ENCODE results near the gene MYBPH. TPM values are rescaled to one million over a fixed set of nuclear protein-coding genes. Genes with fewer than 3 reads are reported as not detected.

Gene MYBPH
- total RNA-seq, 1 experiment from 2014 or later = not detected

DNA sequence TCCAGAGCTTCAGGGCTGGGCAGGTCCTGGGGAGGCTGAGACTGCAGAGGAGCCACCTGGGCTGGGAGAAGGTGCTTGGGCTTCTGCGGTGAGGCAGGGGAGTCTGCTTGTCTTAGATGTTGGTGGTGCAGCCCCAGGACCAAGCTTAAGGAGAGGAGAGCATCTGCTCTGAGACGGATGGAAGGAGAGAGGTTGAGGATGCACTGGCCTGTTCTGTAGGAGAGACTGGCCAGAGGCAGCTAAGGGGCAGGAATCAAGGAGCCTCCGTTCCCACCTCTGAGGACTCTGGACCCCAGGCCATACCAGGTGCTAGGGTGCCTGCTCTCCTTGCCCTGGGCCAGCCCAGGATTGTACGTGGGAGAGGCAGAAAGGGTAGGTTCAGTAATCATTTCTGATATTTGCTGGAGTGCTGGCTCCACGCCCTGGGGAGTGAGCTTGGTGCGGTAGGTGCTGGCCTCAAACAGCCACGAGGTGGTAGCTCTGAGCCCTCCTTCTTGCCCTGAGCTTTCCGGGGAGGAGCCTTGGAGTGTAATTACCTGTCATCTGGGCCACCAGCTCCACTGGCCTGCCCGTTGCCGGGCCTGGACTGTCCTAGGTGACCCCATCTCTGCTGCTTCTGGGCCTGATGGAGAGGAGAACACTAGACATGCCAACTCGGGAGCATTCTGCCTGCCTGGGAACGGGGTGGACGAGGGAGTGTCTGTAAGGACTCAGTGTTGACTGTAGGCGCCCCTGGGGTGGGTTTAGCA lies 9.3 kb downstream of the MYBPH start:
- H3K27ac Mint-ChIP-seq = no peak overlapping the region
- H3K4me1 ChIP-seq (ENCODE audit: insufficient read depth, low read length) = no peaks in the 10 kb centered on the region
- no CpG with 5 or more reads among the region's 14 CpGs for WGBS (ENCODE audit: extremely low coverage, insufficient read length, low lambda C conversion rate)

More for the DNA sequence above, 9.3 kb downstream of the MYBPH start:
- Mint-ChIP-seq H3K4me1 (peaks cover 3 to 6% of the 10 kb centered on the region in 2 experiments; a peak in 3 of 4 replicates), H3K9me3 (no peaks in the 10 kb centered on the region), H3K27me3 (ENCODE audit: low read depth) (peaks cover 16% of the 10 kb centered on the region), H3K36me3 (ENCODE audit: insufficient read depth in 1 of 3, low read depth in 3 of 3) (no peaks in the 10 kb centered on the region), H3K4me3 (no peak overlapping the region)
- H4K5ac ChIP-seq (ENCODE audit: insufficient read length, low read depth, low read length) = no peak overlapping the region
- no peak overlapping the region for H3T11ph ChIP-seq (ENCODE audit: low read length)
- H3K9ac ChIP-seq (ENCODE audit: extremely low read depth, insufficient read length, low read length) = no peak overlapping the region
- peak; percentile 40 for TF ChIP-seq CTCF (conservative IDR thresholded peaks at IDR 0.05)
- no peak overlapping the region for H3K14ac ChIP-seq (ENCODE audit: insufficient read depth, low read length)
- H2BK20ac ChIP-seq (ENCODE audit: low read depth, low read length, poor library complexity, severe bottlenecking) = no peak overlapping the region
- H3K23me2 ChIP-seq (ENCODE audit: insufficient read length, low read depth, low read length, poor library complexity, severe bottlenecking) = no peaks in the 10 kb centered on the region
- no peak overlapping the region for H2BK5ac ChIP-seq (ENCODE audit: insufficient read length, low read length)
- no peak overlapping the region for H2BK120ac ChIP-seq (ENCODE audit: low read depth, low read length, poor library complexity, severe bottlenecking)
- H2AFZ ChIP-seq (ENCODE audit: low read length) = no peak overlapping the region
- no peak overlapping the region for H3K18ac ChIP-seq (ENCODE audit: insufficient read length, low read depth, low read length)
- no peaks in the 10 kb centered on the region for H3K79me2 ChIP-seq (ENCODE audit: insufficient read depth, low read length)
- no peaks in the 10 kb centered on the region for H3K27me3 ChIP-seq (ENCODE audit: insufficient read depth, low read length)
- H2BK15ac ChIP-seq (ENCODE audit: low read depth, low read length) = no peak overlapping the region
- DNase-seq = peak; percentile 46
- H2AK5ac ChIP-seq (ENCODE audit: insufficient read length, low read length) = no peak overlapping the region
- no peak overlapping the region for H3K23ac ChIP-seq (ENCODE audit: insufficient read length, low read depth, low read length)
- H3K4me2 ChIP-seq (ENCODE audit: insufficient read depth, insufficient read length, low read length) = no peak overlapping the region
- no peak overlapping the region for H3K27ac ChIP-seq (ENCODE audit: insufficient read length, low read depth, low read length)
- H3K9me3 ChIP-seq (ENCODE audit: control insufficient read depth, low read depth, low read length) = no peaks in the 10 kb centered on the region
- H3K56ac ChIP-seq (ENCODE audit: insufficient read length, low read depth, low read length) = no peak overlapping the region
- no peak overlapping the region for H4K8ac ChIP-seq (replicated peaks; ENCODE audit: insufficient read length, low read depth, low read length)
- no peaks in the 10 kb centered on the region for H3K79me1 ChIP-seq (ENCODE audit: insufficient read depth, low read depth, low read length, poor library complexity, severe bottlenecking)
- no peak overlapping the region for H3K4ac ChIP-seq (ENCODE audit: low read depth, low read length)
- H4K91ac ChIP-seq (ENCODE audit: insufficient read length, low read depth, low read length) = no peak overlapping the region
- H4K20me1 ChIP-seq (ENCODE audit: control insufficient read depth, insufficient read depth, insufficient read length) = no peaks in the 10 kb centered on the region
- no peak overlapping the region for H2BK12ac ChIP-seq (ENCODE audit: insufficient read length, low read depth, low read length)

All from H9 (cell line).